HEK293 (cell line): Measurements from ENCODE around the gene RIN1.

ENCODE experiments used
- CTCF ChIA-PET: fragments of 350-600 bp; formaldehyde crosslinking; extraction: SDS; loops from one replicate; lab custom pipeline; 2021; ENCODE audit warnings: antibody characterized with exemption; lab: Yijun Ruan, JAX
- POLR2A ChIA-PET: fragments of 300-600 bp; formaldehyde crosslinking; extraction: SDS; loops from one replicate; lab custom pipeline; 2020; ENCODE audit warnings: antibody characterized with exemption, inconsistent platforms; lab: Yijun Ruan, JAX
- H3K27ac ChIP-seq: fragments of 200-500 bp; sonication (Bioruptor generic); 2 replicates; pipeline ENCODE4 v1.5.1; 2014; ENCODE audit warnings: low read depth, low read length, control low read depth, inconsistent platforms; ENCODE audit errors: extremely low read depth
- H3K36me3 ChIP-seq, 2 experiments: fragments of 200-500 bp in 1 of 2; sonication (Bioruptor generic) in 1 of 2; 1 replicate in 1 of 2; 2 replicates in 1 of 2; pipeline ENCODE4 v1.5.1; 2014 to 2017; ENCODE audit warnings: inconsistent platforms in 2 of 2, low read length in 2 of 2; ENCODE audit not compliant: control insufficient read depth in 2 of 2, insufficient read depth in 1 of 2
- H3K4me1 ChIP-seq: fragments of 200-500 bp; sonication (Bioruptor generic); 2 replicates; pipeline ENCODE4 v1.5.1; 2014; ENCODE audit warnings: mild to moderate bottlenecking, low read length, inconsistent platforms; ENCODE audit not compliant: control insufficient read depth, insufficient read depth
- H3K4me3 ChIP-seq: 2 replicates; pipeline ENCODE4 v1.5.1; 2011; ENCODE audit warnings: low read depth, mild to moderate bottlenecking, control low read depth, low read length, moderate library complexity
- H3K9me3 ChIP-seq: fragments of 200-500 bp; sonication (Bioruptor generic); 2 replicates; pipeline ENCODE4 v1.5.1; 2014; ENCODE audit warnings: low read depth, low read length, inconsistent platforms; ENCODE audit not compliant: control insufficient read depth, insufficient read depth
- KLF16 ChIP-seq: fragments of 450-650 bp; formaldehyde crosslinking; IDR thresholded peaks from 2 replicates; pipeline ENCODE4 v1.5.1; 2017; ENCODE audit warnings: missing biosample characterization, missing genetic modification characterization
- OVOL3 ChIP-seq: fragments of 450-650 bp; formaldehyde crosslinking; IDR thresholded peaks from 2 replicates; pipeline ENCODE4 v1.5.1; 2016; ENCODE audit warnings: missing biosample characterization, missing genetic modification characterization
- PRDM2 ChIP-seq: fragments of 450-650 bp; formaldehyde crosslinking; IDR thresholded peaks from 2 replicates; pipeline ENCODE4 v1.5.1; 2016; ENCODE audit warnings: missing biosample characterization, missing genetic modification characterization, borderline replicate concordance
- SALL2 ChIP-seq: fragments of 450-650 bp; formaldehyde crosslinking; IDR thresholded peaks from 2 replicates; pipeline ENCODE4 v1.5.0; 2017; ENCODE audit warnings: missing biosample characterization, mild to moderate bottlenecking, missing genetic modification characterization, borderline replicate concordance
- SP3 ChIP-seq: fragments of 450-650 bp; formaldehyde crosslinking; IDR thresholded peaks from 2 replicates; pipeline ENCODE4 v1.5.1; 2016; ENCODE audit warnings: missing biosample characterization, missing genetic modification characterization
- TRIM28 ChIP-seq: IDR thresholded peaks from 2 replicates; pipeline ENCODE4 v1.6.1; 2011; ENCODE audit warnings: low read length, control low read depth, borderline replicate concordance
- ZBTB21 ChIP-seq: fragments of 450-650 bp; formaldehyde crosslinking; IDR thresholded peaks from 2 replicates; pipeline ENCODE4 v1.5.1; 2017; ENCODE audit warnings: missing biosample characterization, missing genetic modification characterization
- ZBTB48 ChIP-seq: fragments of 450-650 bp; formaldehyde crosslinking; IDR thresholded peaks from 2 replicates; pipeline ENCODE4 v1.5.1; 2016; ENCODE audit warnings: missing biosample characterization, missing genetic modification characterization
- ZBTB8A ChIP-seq: fragments of 450-650 bp; formaldehyde crosslinking; IDR thresholded peaks from 2 replicates; pipeline ENCODE4 v1.5.1; 2016; ENCODE audit warnings: missing biosample characterization, missing genetic modification characterization
- ZNF10 ChIP-seq: fragments of 450-650 bp; formaldehyde crosslinking; IDR thresholded peaks from 2 replicates; pipeline ENCODE4 v1.5.1; 2017; ENCODE audit warnings: missing biosample characterization, missing genetic modification characterization
- ZNF169 ChIP-seq: fragments of 450-650 bp; formaldehyde crosslinking; IDR thresholded peaks from 2 replicates; pipeline ENCODE4 v1.5.1; 2016; ENCODE audit warnings: missing biosample characterization, missing genetic modification characterization
- ZNF214 ChIP-seq: fragments of 450-650 bp; formaldehyde crosslinking; IDR thresholded peaks from 2 replicates; pipeline ENCODE4 v1.5.1; 2017; ENCODE audit warnings: missing biosample characterization, mild to moderate bottlenecking, missing genetic modification characterization, borderline replicate concordance
- ZNF23 ChIP-seq: fragments of 450-650 bp; formaldehyde crosslinking; IDR thresholded peaks from 2 replicates; pipeline ENCODE4 v1.5.1; 2016; ENCODE audit warnings: missing biosample characterization, missing genetic modification characterization, borderline replicate concordance
- ZNF292 ChIP-seq: fragments of 450-650 bp; formaldehyde crosslinking; IDR thresholded peaks from 2 replicates; pipeline ENCODE4 v1.5.1; 2016; ENCODE audit warnings: low read depth, missing biosample characterization, missing genetic modification characterization, borderline replicate concordance
- ZNF341 ChIP-seq: fragments of 450-650 bp; formaldehyde crosslinking; IDR thresholded peaks from 2 replicates; pipeline ENCODE4; 2016; ENCODE audit warnings: low read depth, missing biosample characterization, missing genetic modification characterization
- ZNF350 ChIP-seq: fragments of 450-650 bp; formaldehyde crosslinking; IDR thresholded peaks from 2 replicates; pipeline ENCODE4 v1.5.0; 2017; ENCODE audit warnings: missing biosample characterization, mild to moderate bottlenecking, missing genetic modification characterization
- ZNF510 ChIP-seq: fragments of 450-650 bp; formaldehyde crosslinking; IDR thresholded peaks from 2 replicates; pipeline ENCODE4 v1.5.1; 2018; ENCODE audit warnings: mild to moderate bottlenecking, missing genetic modification characterization, missing biosample characterization; ENCODE audit not compliant: insufficient replicate concordance
- ZNF549 ChIP-seq: fragments of 450-650 bp; IDR thresholded peaks from 2 replicates; pipeline ENCODE4 v1.5.1; 2018; ENCODE audit warnings: missing biosample characterization, missing genetic modification characterization, mild to moderate bottlenecking, inconsistent platforms, moderate library complexity
- ZNF560 ChIP-seq: fragments of 450-650 bp; formaldehyde crosslinking; IDR thresholded peaks from 2 replicates; pipeline ENCODE4 v1.5.1; 2017; ENCODE audit warnings: missing biosample characterization, missing genetic modification characterization, borderline replicate concordance
- ZNF701 ChIP-seq: fragments of 450-650 bp; formaldehyde crosslinking; IDR thresholded peaks from 2 replicates; pipeline ENCODE4 v1.5.1; 2016; ENCODE audit warnings: missing biosample characterization, missing genetic modification characterization
- ZNF704 ChIP-seq: fragments of 450-650 bp; formaldehyde crosslinking; IDR thresholded peaks from 2 replicates; pipeline ENCODE4 v1.5.1; 2016; ENCODE audit warnings: missing biosample characterization, missing genetic modification characterization
- ZNF76 ChIP-seq: fragments of 450-650 bp; formaldehyde crosslinking; IDR thresholded peaks from 2 replicates; pipeline ENCODE4; 2016; ENCODE audit warnings: low read depth, missing biosample characterization, missing genetic modification characterization, borderline replicate concordance
- ZNF837 ChIP-seq: fragments of 450-650 bp; formaldehyde crosslinking; IDR thresholded peaks from 2 replicates; pipeline ENCODE4 v1.5.1; 2016; ENCODE audit warnings: missing biosample characterization, missing genetic modification characterization
- TF ChIP-seq, protein P1 (sequence below): fragments of 450-650 bp; formaldehyde crosslinking; IDR thresholded peaks from 2 replicates; pipeline ENCODE4 v1.5.1; 2016; ENCODE audit warnings: missing biosample characterization, missing genetic modification characterization
- TF ChIP-seq, protein P2 (sequence below): fragments of 450-650 bp; formaldehyde crosslinking; IDR thresholded peaks from 2 replicates; pipeline ENCODE4 v1.5.0; 2017; ENCODE audit warnings: missing biosample characterization, missing genetic modification characterization, borderline replicate concordance

Gene RIN1

DNA sequence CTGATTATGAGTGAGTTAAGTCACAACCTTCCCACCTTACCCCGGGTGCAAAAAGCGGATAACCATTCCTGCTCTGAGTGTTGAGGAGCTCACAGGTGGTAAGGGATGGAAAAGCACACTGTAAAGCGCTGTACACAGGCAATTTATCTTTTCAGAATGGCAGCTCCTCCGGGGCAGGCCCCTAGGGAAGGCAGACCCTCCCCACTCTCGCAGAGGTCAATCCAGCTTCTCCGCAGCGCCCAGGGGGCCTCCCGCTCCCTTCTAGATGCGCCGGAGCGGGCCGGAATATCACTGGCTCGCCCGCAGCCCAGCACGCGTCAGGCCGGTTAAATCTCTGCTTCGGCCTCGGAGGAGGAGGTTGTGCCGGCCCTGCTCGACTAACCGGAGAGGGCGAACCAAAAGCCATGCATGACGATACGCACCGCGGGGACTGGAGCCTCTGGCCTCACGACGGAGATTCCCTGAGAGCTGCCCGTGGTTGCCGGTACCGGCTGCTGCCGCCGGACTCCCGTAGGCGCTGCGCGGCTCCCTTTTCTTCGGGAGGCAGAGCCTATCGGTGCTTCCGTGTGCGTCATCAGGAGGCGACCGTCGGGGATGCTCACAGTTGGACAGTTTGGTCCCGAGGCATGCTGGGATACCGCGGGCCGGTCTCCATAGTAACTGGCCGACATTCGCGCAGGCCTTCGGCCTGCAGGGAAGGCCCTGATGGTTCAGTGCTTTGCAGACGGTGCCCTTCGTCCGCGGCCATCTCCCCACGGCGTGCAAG, 8.5 kb upstream of the RIN1 start, which contains the start of gene BRMS1:
Gene BRMS1, minus strand, starts transcription at position 555 of the 766 bp plus-strand sequence. CDS start 2,870 bp downstream, outside the sequence.
- no peaks in the 10 kb centered on the region for H3K9me3 ChIP-seq
- ChIA-PET POLR2A (interaction anchor here (0.5 to 4.3 kb wide), 9 partner anchors 9 to 174 kb away, joined by 3 to 18 read pairs (median 5); partner anchors contain the start of genes RIN1, SLC29A2 and YIF1A), CTCF (interaction anchor here (0.5 to 3.8 kb wide), 11 partner anchors 10 to 232 kb away, joined by 3 to 28 read pairs (median 4); no protein-coding TSS in a partner anchor)
- H3K4me3 ChIP-seq: peak within 1 kb of the TSS; percentile 52
- peak within 1 kb of the TSS; percentile 26; the same call in 1 of the 2 replicates for H3K27ac ChIP-seq
- no peaks in the 10 kb centered on the region for H3K4me1 ChIP-seq
- peaks cover 0 to 41% of the 10 kb centered on the region in 2 experiments; a peak in 2 of 3 replicates for H3K36me3 ChIP-seq
- TF ChIP-seq ZNF341 (tag by site-specific recombination) (no peak), ZNF560 (tag by site-specific recombination) (no peak), ZNF837 (tag by site-specific recombination) (no peak), ZBTB48 (tag by site-specific recombination) (peak; percentile 63), ZNF292 (tag by site-specific recombination) (no peak), ZNF76 (tag by site-specific recombination) (peak; percentile 95), ZNF701 (tag by site-specific recombination) (no peak), ZNF214 (tag by site-specific recombination) (no peak), ZNF23 (tag by site-specific recombination) (no peak), ZNF169 (tag by site-specific recombination) (no peak), TRIM28 (no peak), ZNF704 (tag by site-specific recombination) (peak; percentile 64; the same call in 1 of the 2 replicates), ZNF549 (tag by site-specific recombination) (no peak), ZBTB21 (0 out of 2 replicates have a peak, but pooled peaks have one; percentile 17), KLF16 (tag by site-specific recombination) (no peak), PRDM2 (no peak), SP3 (tag by site-specific recombination) (peak; percentile 69), SALL2 (tag by site-specific recombination) (no peak), OVOL3 (tag by site-specific recombination) (0 out of 2 replicates have a peak, but pooled peaks have one; percentile 42), ZNF510 (no peak), ZNF350 (no peak), ZBTB8A (tag by site-specific recombination) (0 out of 2 replicates have a peak, but pooled peaks have one; percentile 41), ZNF10 (tag by site-specific recombination) (no peak)
- TF ChIP-seq, protein P1, sequence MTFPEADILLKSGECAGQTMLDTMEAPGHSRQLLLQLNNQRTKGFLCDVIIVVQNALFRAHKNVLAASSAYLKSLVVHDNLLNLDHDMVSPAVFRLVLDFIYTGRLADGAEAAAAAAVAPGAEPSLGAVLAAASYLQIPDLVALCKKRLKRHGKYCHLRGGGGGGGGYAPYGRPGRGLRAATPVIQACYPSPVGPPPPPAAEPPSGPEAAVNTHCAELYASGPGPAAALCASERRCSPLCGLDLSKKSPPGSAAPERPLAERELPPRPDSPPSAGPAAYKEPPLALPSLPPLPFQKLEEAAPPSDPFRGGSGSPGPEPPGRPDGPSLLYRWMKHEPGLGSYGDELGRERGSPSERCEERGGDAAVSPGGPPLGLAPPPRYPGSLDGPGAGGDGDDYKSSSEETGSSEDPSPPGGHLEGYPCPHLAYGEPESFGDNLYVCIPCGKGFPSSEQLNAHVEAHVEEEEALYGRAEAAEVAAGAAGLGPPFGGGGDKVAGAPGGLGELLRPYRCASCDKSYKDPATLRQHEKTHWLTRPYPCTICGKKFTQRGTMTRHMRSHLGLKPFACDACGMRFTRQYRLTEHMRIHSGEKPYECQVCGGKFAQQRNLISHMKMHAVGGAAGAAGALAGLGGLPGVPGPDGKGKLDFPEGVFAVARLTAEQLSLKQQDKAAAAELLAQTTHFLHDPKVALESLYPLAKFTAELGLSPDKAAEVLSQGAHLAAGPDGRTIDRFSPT: no peak
- TF ChIP-seq, protein P2, sequence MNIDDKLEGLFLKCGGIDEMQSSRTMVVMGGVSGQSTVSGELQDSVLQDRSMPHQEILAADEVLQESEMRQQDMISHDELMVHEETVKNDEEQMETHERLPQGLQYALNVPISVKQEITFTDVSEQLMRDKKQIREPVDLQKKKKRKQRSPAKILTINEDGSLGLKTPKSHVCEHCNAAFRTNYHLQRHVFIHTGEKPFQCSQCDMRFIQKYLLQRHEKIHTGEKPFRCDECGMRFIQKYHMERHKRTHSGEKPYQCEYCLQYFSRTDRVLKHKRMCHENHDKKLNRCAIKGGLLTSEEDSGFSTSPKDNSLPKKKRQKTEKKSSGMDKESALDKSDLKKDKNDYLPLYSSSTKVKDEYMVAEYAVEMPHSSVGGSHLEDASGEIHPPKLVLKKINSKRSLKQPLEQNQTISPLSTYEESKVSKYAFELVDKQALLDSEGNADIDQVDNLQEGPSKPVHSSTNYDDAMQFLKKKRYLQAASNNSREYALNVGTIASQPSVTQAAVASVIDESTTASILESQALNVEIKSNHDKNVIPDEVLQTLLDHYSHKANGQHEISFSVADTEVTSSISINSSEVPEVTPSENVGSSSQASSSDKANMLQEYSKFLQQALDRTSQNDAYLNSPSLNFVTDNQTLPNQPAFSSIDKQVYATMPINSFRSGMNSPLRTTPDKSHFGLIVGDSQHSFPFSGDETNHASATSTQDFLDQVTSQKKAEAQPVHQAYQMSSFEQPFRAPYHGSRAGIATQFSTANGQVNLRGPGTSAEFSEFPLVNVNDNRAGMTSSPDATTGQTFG (tag by site-specific recombination): no peak
